ENCODE data around the gene PAEP.
"Not testable (repeated sequence)": the region's sequence is repeated elsewhere in the genome, so short reads cannot be mapped to it uniquely, and the experiment has no call there.

PAEP gene

DNA sequence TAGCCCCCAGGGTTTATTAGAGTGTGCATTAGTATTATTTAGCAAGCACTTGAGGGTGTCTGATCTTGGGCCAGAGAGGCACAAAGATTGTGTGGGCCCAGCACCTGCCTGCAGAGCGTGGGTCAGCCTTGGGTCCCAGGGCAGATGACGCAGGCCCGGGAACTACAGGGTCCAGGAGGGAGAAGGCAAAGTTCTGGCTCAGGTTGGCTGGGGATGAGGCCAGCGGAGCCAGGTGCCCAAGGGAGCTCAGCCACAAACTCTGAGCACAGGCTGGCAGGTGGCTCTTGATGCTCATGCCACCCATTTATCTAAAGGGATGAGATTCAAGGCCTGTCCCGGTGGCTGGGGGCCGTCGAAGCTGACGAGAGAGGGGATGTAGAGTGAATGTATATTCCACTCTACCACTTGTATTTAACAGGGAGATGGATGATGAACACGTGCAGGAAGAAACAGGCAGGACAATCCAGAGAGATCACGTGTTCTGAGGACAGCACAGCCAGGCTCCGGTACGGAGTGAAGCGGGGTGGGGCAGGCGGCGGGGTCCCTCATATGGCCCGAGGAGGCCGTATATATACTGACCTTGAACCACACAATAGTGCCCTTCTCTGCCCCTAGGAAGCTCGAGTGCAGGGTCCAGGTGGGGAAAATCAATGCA, 16.4 kb upstream of the PAEP start:
- Histone ChIP-seq H3K27me3 (replicated peaks) (no peaks in the 10 kb centered on the region), H3K4me3 (ENCODE audit: low read depth, low read length) (no peak overlapping the region), H3K27ac (no peak overlapping the region), H3K36me3 (replicated peaks) (no peaks in the 10 kb centered on the region)
- no peak for DNase-seq
- in situ Hi-C loops (cut with HindIII; ENCODE audit: low pct_ligation_motif_present, low sequenced_read_pairs): no loop called here
- no peak for TF ChIP-seq CTCF (IDR thresholded peaks at IDR 0.05; ENCODE audit: low read depth, low read length, missing control alignments)

- H3K4me3 ChIP-seq (ENCODE audit: low read depth, low read length); H3K27me3 ChIP-seq (replicated peaks); DNase-seq; H3K36me3 ChIP-seq (replicated peaks); H3K27ac ChIP-seq; in situ Hi-C loops (cut with HindIII; ENCODE audit: low pct_ligation_motif_present, low sequenced_read_pairs): not testable (repeated sequence)
Observed at GRCh38 chr9:135545646-135546176, 15.8 kb upstream of the PAEP start, which contains the start of gene OBP2A. TSS of gene OBP2A (plus strand) at chr9:135546126. CDS start at chr9:135546181, 55 bp downstream.

DNA sequence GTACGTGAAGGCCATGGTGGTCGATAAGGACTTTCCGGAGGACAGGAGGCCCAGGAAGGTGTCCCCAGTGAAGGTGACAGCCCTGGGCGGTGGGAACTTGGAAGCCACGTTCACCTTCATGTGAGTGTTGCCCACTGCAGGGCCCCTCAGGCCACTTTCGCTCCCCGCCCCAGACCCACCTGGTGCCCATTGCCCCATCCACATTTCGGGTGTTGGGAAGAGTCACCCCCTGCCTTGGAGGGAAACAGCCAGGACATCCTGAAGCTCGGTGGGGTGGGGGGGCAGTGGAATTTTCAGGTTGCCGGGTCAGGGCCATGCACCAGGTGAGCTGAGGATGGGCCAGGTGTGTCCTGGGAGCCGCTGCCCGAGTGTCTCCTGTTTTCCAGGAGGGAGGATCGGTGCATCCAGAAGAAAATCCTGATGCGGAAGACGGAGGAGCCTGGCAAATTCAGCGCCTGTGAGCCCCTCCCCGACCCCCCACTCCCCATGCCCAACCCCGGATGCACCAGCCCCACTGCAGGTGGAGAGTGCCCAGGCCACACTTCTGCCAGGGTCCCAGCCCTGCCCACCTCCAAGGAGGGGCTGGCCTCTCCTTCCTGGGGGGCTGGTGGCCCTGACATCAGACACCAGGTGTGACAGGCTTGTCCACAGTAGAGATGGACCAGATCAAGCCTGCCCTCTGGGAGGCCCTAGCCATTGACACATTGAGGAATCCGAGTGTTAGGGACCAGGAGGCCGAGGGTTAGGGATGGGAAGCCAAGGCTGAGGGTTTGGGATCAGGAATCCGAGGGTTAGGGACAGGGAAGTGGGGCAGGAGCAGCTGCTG, 14.6 kb upstream of the PAEP start:
- H3K36me3 ChIP-seq (replicated peaks); H3K4me3 ChIP-seq (ENCODE audit: low read depth, low read length); H3K27me3 ChIP-seq (replicated peaks); DNase-seq; H3K27ac ChIP-seq; in situ Hi-C loops (cut with HindIII; ENCODE audit: low pct_ligation_motif_present, low sequenced_read_pairs): not testable (repeated sequence)

- no peak for TF ChIP-seq CTCF (IDR thresholded peaks at IDR 0.05; ENCODE audit: low read depth, low read length, missing control alignments)
- H3K36me3 ChIP-seq (replicated peaks): no peaks in the 10 kb centered on the region
- in situ Hi-C loops (cut with HindIII; ENCODE audit: low pct_ligation_motif_present, low sequenced_read_pairs): no loop called here
Observed at GRCh38 chr9:135547756-135548736, 13.5 kb upstream of the PAEP start.

GRCh38 chr9:135549478-135550343, 11.8 kb upstream of the PAEP start:
- in situ Hi-C loops (cut with HindIII; ENCODE audit: low pct_ligation_motif_present, low sequenced_read_pairs); DNase-seq; H3K27me3 ChIP-seq (replicated peaks); H3K36me3 ChIP-seq (replicated peaks); H3K27ac ChIP-seq; H3K4me3 ChIP-seq (ENCODE audit: low read depth, low read length): not testable (repeated sequence)

More at GRCh38 chr9:135547756-135548736, 13.5 kb upstream of the PAEP start:
- no peak overlapping the region for H3K4me3 ChIP-seq (ENCODE audit: low read depth, low read length)
- H3K27ac ChIP-seq: no peak overlapping the region
- no peaks in the 10 kb centered on the region for H3K27me3 ChIP-seq (replicated peaks)
- DNase-seq: no peak

DNA sequence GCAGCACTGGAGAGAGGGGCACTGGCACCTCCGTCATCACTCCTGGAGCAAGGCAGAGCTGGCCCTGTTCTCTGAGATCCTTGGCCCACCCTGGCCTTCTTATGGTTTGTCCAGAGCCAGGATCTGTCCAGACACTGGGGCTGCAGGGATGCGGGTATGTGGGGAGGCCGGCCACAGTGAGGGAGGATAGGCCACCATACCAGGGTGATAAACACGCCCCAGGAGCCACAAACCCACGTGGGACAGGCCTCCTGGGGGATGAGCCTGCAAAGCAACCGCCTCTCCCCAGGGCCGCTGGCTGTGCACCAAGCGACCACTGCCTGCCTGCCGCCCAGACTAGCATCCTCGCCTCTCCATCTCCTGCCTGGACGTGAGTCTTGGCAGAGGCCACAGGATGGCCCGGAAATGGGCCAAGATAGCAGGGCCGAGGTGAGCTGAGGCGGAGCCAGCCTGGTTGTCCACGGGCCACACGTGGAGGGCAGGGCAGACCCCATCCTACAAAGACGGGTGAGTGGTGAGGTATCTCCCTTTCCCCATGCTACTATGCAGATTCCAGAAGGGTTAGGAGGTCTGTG, 11.1 kb upstream of the PAEP start:
- Histone ChIP-seq H3K36me3 (replicated peaks) (no peaks in the 10 kb centered on the region), H3K4me3 (ENCODE audit: low read depth, low read length) (no peak overlapping the region), H3K27ac (no peak overlapping the region), H3K27me3 (replicated peaks) (no peaks in the 10 kb centered on the region)
- TF ChIP-seq CTCF (IDR thresholded peaks at IDR 0.05; ENCODE audit: low read depth, low read length, missing control alignments): no peak
- in situ Hi-C loops (cut with HindIII; ENCODE audit: low pct_ligation_motif_present, low sequenced_read_pairs): no loop called here
- DNase-seq: no peak
